OCI-M2 (cell line): ENCODE measurements around the gene ABCB6.
"Not testable (repeated sequence)": the region's sequence is repeated elsewhere in the genome, so short reads cannot be mapped to it uniquely, and the experiment has no call there.

Source experiments
- DNase-seq: peaks from one replicate; lab custom pipeline; 2025; ENCODE audit not compliant: unreplicated experiment; lab: John Stamatoyannopoulos, UW

Gene ABCB6

GRCh38 chr2:219218732-219219701, at the start of gene ABCB6:
Gene ABCB6 (minus strand): TSS chr2:219218958. CDS start chr2:219218673, 285 bp downstream.
- DNase-seq = no peak

GRCh38 chr2:219268294-219268693, 49.5 kb upstream of the ABCB6 start:
- DNase-seq = no peak

DNA sequence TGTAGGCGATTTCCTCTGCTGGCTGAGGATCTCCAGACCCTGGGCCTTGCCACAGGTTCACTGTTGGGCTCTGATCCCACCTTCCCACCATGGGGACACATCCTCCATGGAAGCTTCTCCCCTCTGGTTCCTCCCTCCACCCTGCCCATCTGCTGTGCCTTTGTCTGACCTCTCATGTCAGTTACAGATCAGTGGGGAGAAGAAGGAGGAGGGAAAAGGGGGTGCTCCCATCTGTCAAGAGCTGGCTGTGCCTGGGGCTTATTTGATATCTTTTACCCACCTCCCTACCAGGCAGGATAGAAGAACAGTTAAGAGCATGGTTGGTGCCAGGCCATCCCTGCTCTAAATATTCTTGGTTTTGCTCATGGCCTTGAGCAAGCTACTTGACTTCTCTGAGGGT, 48.1 kb upstream of the ABCB6 start:
- DNase-seq = no peak

GRCh38 chr2:219266232-219266631, 47.5 kb upstream of the ABCB6 start:
- no peak for DNase-seq

- no peak for DNase-seq
Measured at GRCh38 chr2:219261024-219261855, 42.5 kb upstream of the ABCB6 start.

DNA sequence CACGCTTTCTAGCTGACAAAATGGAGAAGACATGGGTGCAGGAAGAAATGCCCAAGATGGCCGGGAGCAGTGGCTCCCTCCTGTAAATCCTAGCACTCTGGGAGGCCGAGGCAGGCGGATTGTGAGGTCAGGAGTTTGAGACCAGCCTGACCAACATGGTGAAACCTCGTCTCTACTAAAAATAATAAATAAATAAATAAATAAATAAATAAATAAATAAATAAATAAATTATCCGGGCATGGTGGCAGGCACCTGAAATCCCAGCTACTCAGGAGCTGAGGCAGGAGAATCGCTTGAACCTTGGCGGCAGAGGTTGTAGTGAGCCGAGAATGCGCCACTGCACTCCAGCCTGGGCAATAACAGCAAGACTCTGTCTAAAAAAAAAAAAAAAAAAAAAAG, 40.2 kb upstream of the ABCB6 start:
- DNase-seq = not testable (repeated sequence)

- DNase-seq = no peak
Measured at GRCh38 chr2:219254590-219255201, 35.9 kb upstream of the ABCB6 start.

DNA sequence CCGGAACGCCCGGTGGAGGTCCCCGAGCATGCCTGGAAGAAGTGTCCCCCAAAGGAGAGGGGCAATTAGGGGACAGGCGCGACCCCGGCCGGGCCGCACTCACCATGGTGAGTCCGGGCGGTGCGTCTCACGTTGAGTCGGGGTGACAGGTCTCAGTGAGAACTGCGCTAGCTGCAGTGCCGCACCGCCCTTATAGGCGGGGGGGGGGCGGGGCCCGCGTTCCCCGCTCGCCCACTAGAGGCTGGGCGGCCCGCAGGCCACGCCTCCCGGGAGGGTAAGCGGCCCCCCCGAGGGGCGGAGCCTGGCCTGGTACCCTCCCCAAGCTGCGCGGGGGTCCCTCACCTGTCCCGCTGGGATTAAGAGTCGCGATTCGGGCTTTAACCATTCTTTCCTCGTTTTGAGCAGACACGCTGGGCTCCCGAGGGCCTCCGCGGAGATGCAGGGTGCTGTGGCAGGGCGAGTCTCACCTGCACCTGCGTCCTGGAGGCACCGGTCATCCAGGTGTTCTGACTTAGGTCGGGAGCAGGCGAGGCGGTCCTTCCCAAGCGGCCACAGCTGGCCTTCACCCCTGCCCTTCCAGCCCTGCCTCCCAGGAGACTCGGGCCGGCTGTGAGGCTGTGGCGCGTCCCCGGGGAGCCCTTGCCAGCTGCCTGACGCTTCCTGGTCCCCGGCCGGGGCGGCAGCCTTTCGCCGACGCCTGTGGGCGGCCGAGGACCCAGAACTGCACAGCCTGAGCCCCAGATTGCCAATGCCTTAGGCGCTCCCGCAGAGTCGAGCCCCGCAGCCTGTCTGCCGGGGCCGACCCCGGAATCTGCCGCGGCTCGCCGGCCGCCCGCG, 35.2 kb upstream of the ABCB6 start, which contains the start of gene TUBA4A:
Gene TUBA4A, minus strand, starts transcription at position 166 of the 837 bp plus-strand sequence. Its CDS starts 60 bp downstream, at position 106.
- peak; percentile 29 for DNase-seq

- DNase-seq = no peak
Measured at GRCh38 chr2:219252900-219253752, 34.4 kb upstream of the ABCB6 start, which contains the start of gene TUBA4B. Gene TUBA4B (plus strand): TSS chr2:219253243. CDS start chr2:219253408, 165 bp downstream.

- DNase-seq = no peak
Measured at GRCh38 chr2:219252570-219252899, 33.8 kb upstream of the ABCB6 start.

DNA sequence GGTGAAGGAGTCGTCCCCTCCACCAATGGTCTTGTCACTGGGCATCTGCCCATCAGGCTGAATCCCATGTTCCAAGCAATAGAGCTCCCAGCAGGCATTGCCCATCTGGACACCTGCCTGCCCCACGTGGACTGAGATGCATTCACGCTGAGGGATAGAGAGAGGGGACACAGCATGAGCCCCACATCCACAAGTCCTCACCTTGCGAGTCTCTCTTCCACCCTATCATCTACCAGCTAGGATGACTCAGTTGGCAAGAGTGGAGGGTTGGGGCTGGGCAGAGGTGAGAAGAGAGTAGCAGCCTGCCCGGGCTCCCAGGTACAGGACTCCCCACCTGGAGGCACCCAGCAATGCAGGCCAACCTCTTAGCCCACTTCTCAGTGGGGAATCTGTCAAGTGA, 33.3 kb upstream of the ABCB6 start:
- DNase-seq = no peak

DNA sequence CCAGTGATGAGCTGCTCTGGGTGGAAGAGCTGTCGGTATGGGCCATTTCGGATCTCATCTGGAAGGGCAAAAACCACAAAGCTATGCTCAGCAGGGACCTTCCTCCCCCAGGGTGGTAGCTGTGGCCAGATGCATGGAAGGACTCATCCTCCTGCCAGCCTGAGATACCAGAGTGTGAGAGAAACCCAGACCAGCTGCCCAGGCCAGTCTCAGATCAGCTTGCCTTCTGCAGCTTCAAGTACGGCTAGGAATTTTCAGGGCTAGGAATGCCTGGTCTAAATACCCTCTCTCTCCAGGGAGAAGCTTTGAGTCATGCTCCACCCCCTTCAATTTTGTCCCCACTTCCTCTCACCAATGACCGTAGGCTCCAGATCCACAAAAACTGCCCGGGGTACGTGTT, 32.9 kb upstream of the ABCB6 start:
- no peak for DNase-seq

DNA sequence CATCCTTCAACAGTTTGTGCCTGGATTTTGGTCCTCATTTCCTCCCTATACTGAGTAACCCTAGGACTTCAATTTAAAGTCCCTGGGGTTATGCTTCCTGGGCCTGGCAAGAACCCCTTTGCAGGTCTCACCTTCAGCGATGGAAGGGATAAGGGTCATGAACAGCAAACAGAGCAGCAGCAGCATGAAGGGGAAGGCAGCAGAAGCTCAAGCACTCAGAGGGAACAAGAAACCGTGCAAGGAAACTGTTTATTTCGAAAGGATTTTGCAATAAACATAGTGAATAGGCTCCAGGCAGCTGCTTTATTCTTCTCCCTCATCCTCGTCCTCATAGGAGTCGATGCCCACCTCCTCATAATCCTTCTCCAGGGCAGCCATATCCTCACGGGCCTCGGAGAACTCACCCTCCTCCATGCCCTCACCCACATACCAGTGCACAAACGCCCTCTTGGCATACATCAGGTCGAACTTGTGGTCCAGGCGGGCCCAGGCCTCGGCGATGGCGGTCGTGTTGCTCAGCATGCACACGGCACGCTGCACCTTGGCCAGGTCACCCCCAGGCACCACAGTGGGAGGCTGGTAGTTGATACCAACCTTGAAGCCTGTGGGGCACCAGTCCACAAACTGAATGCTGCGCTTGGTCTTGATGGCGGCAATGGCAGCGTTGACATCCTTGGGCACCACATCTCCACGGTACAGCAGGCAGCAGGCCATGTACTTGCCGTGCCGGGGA, 31.5 kb upstream of the ABCB6 start:
- DNase-seq = no peak

DNA sequence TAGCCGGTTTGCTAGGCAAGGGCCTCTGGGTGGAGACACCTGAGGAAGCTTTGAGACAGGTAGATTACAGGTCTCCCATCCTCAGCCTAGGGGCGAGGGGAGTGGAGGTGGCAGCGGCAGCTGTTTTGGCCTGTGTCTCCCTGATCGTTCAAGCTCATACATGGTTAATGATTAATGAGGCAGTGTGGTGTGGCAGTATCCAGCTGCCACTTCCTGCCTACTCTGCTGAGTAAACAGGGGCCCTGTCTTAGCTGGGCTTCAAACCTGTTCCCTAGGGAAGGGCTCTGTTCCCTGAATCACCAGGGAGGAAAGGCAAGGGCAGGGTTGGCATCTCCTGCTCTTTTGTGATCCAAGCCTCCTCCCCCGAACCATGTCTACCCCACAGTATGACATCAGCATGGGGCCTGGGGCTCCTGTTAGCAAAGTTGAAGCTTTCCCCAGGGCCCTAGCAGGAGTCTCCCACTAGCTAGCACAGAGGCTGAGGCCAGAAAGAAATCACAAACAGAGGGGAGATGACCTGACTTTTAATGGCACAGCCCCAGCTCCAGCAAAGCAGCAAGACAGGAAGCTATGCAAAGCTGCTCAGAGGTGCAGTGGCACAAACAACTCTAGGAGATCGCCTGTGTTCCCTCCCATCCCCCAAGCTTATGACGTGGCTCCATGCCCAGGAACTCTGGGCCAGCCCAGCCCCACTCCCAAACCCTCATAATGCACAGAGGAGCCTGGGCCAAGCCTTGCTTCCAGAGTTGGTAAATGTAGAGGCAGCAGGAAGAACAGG, 30.6 kb upstream of the ABCB6 start:
- DNase-seq = no peak

DNA sequence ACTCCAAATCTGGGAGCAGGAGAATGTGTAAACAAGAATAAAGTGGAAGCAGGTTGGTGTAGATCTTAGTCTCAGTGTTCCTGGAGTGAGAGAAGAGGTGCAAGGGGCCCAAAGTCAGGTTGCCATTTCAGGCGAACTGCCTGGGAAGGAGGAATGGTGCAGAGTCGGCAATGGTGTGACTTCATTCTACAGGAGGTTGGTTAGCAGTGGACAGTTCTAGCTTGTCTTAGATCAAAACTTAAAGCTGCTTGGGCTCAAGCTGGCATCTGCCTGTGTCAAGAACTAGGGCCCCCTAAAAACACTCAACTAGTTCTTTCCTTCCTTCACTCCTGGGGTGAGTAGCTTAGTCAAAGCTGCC, 30.1 kb upstream of the ABCB6 start:
- no peak for DNase-seq

GRCh38 chr2:219247678-219248642, 29.2 kb upstream of the ABCB6 start:
- DNase-seq = no peak

GRCh38 chr2:219246559-219246958, 27.8 kb upstream of the ABCB6 start:
- DNase-seq = no peak
